Gastrocnemius medialis (tissue), 4 donors: ENCODE measurements around the gene ATP6V0D1. TPM values are rescaled to one million over a fixed set of nuclear protein-coding genes. Genes with fewer than 3 reads are reported as not detected.
A peak's percentile ranks its signal among the peaks of the same experiment; 100 is the strongest.

Source experiments
- ATAC-seq, 2 donors: fragments of 150-250 bp; one replicate each; pipeline ENCODE4 v1.9.1; 2016
- DNase-seq, 2 donors: peaks; one replicate each; pipeline ENCODE4 v3.0.0-alpha.2; 2019
- H3K27ac ChIP-seq, 4 donors: fragments of 200-600 bp; sonication (generic); 1 replicate in 1 of 4; 2 replicates in 3 of 4; pipeline ENCODE4 v1.5.1; 2016 to 2018; ENCODE audit warnings: mild to moderate bottlenecking in 2 of 4, moderate library complexity in 1 of 4
- H3K27me3 ChIP-seq, 3 donors: fragments of 200-600 bp; sonication (generic) in 2 of 3; 1 replicate in 1 of 3; 2 replicates in 2 of 3; pipeline versions ENCODE4 v1.5.1 to v1.6.0; 2016 to 2019; ENCODE audit warnings: mild to moderate bottlenecking in 1 of 3, moderate library complexity in 1 of 3
- H3K36me3 ChIP-seq, 2 donors: fragments of 200-600 bp; sonication (generic) in 1 of 2; one replicate each; pipeline ENCODE4 v1.5.1; 2017 to 2018
- H3K4me1 ChIP-seq, 2 donors: fragments of 200-600 bp; sonication (generic) in 1 of 2; one replicate each; pipeline ENCODE4 v1.5.1; 2016 to 2017; ENCODE audit warnings: mild to moderate bottlenecking in 2 of 2
- H3K4me3 ChIP-seq, 4 donors: fragments of 200-600 bp; sonication (generic) in 3 of 4; 1 replicate in 1 of 4; 2 replicates in 3 of 4; pipeline ENCODE4 v1.5.1; 2016 to 2019; ENCODE audit warnings: mild to moderate bottlenecking in 2 of 4
- H3K9me3 ChIP-seq, 3 donors: fragments of 200-600 bp; sonication (generic) in 2 of 3; 1 replicate in 1 of 3; 2 replicates in 2 of 3; pipeline ENCODE4 v1.5.1; 2016 to 2019
- CTCF ChIP-seq, 5 experiments: fragments of 450-650 bp in 3 of 5; fragments of 200-600 bp in 2 of 5; sonication (generic) in 2 of 5; IDR thresholded peaks in 4 of 5; conservative IDR thresholded peaks in 1 of 5; 1 replicate in 4 of 5; 2 replicates in 1 of 5; pipeline ENCODE4 v1.5.1; 2016 to 2019; ENCODE audit warnings: antibody characterized with exemption in 5 of 5, mild to moderate bottlenecking in 3 of 5, moderate library complexity in 3 of 5
- POLR2A ChIP-seq, 2 donors: fragments of 450-650 bp; IDR thresholded peaks; one replicate each; pipeline ENCODE4 v1.6.1; 2017; ENCODE audit warnings: antibody characterized with exemption in 2 of 2, mild to moderate bottlenecking in 2 of 2, moderate library complexity in 2 of 2
- in situ Hi-C, 4 donors: fragments of 200-750 bp; cut with MboI; loops; one replicate each; pipeline versions ENCODE4 v1.15.0 to v1.8.0; 2017; ENCODE audit warnings: low sequenced_read_pairs in 4 of 4
- intact Hi-C: fragments of 100-400 bp; cut with DNase I; formaldehyde crosslinking; loops from one replicate; pipeline ENCODE4 v1.15.1; 2023; ENCODE audit warnings: low total_unique reads
- total RNA-seq, 4 donors: library from RNA; depleted of rRNA; stranded (reverse); fragments of >200 nt; gene quantifications; one replicate each; pipeline versions ENCODE4 v1.1.0 to v1.2.3, GENCODE V29; 2016

Gene ATP6V0D1
- total RNA-seq, 4 donors from 2014 or later: 117 to 211 (median 157) TPM

- no peaks in the 10 kb centered on the region for H3K27me3 ChIP-seq
- H3K4me1 ChIP-seq: peaks cover 95 to 100% of the 10 kb centered on the region in 2 donors
- intact Hi-C loops: no loop called here
- H3K36me3 ChIP-seq: peaks cover 0 to 3% of the 10 kb centered on the region in 2 donors
- no peak for TF ChIP-seq POLR2A (IDR thresholded peaks at IDR 0.05)
- DNase-seq (no peak), ATAC-seq (no peak)
- in situ Hi-C loops: no loop called here
- H3K27ac ChIP-seq: no peak overlapping the region
- H3K4me3 ChIP-seq: no peak overlapping the region
- H3K9me3 ChIP-seq: no peaks in the 10 kb centered on the region
Observed at GRCh38 chr16:67446968-67447507, 33.9 kb downstream of the ATP6V0D1 start.

- H3K27me3 ChIP-seq: no peaks in the 10 kb centered on the region
- peak overlapping the region in 2 of 4 donors; percentile 2 to 19 for H3K27ac ChIP-seq
- H3K4me1 ChIP-seq: peaks cover 95 to 100% of the 10 kb centered on the region in 2 donors
- H3K9me3 ChIP-seq: no peaks in the 10 kb centered on the region
- no peak for DNase-seq
- intact Hi-C loops (loop anchor here (2.0 kb wide), 1 partner anchor 15 kb away; the partner anchor contains the start of gene HSD11B2), in situ Hi-C loops (no loop called here)
- peaks cover 0 to 3% of the 10 kb centered on the region in 2 donors for H3K36me3 ChIP-seq
- ATAC-seq: no peak
- TF ChIP-seq CTCF (IDR thresholded peaks at IDR 0.05 in 4 of 5, conservative IDR thresholded peaks at IDR 0.05 in 1 of 5) (no peak), POLR2A (IDR thresholded peaks at IDR 0.05) (no peak)
- H3K4me3 ChIP-seq: no peak overlapping the region
Observed at GRCh38 chr16:67445913-67446907, 34.7 kb downstream of the ATP6V0D1 start.

GRCh38 chr16:67445441-67445912 is 35.5 kb downstream of the ATP6V0D1 start:
- H3K36me3 ChIP-seq: peaks cover 0 to 3% of the 10 kb centered on the region in 2 donors
- ATAC-seq (peak in 1 of 2 donors; percentile 50), DNase-seq (peak in 1 of 2 donors; percentile 79)
- in situ Hi-C loops: no loop called here
- peak overlapping the region in 1 of 4 donors; percentile 2 for H3K27ac ChIP-seq
- no peaks in the 10 kb centered on the region for H3K27me3 ChIP-seq
- peaks cover 89 to 97% of the 10 kb centered on the region in 2 donors for H3K4me1 ChIP-seq
- no peaks in the 10 kb centered on the region for H3K9me3 ChIP-seq
- H3K4me3 ChIP-seq: no peak overlapping the region
- intact Hi-C loops: loop anchor here (2.0 kb wide), 1 partner anchor 15 kb away; the partner anchor contains the start of gene HSD11B2
- peak in 1 of 5 experiments; percentile 20 for TF ChIP-seq CTCF (IDR thresholded peaks at IDR 0.05 in 4 of 5, conservative IDR thresholded peaks at IDR 0.05 in 1 of 5)
- TF ChIP-seq POLR2A (IDR thresholded peaks at IDR 0.05): no peak

- DNase-seq (no peak), ATAC-seq (no peak)
- Histone ChIP-seq H3K27ac (peak overlapping the region in 1 of 4 donors; percentile 2), H3K4me1 (peaks cover 85 to 93% of the 10 kb centered on the region in 2 donors), H3K9me3 (no peaks in the 10 kb centered on the region), H3K27me3 (no peaks in the 10 kb centered on the region), H3K4me3 (no peak overlapping the region), H3K36me3 (peaks cover 0 to 3% of the 10 kb centered on the region in 2 donors)
- intact Hi-C loops: loop anchor here (2.0 kb wide), 1 partner anchor 14 kb away; the partner anchor contains the start of gene HSD11B2
- TF ChIP-seq POLR2A (IDR thresholded peaks at IDR 0.05) (no peak), CTCF (IDR thresholded peaks at IDR 0.05 in 4 of 5, conservative IDR thresholded peaks at IDR 0.05 in 1 of 5) (no peak)
- in situ Hi-C loops: no loop called here
Observed at GRCh38 chr16:67445126-67445426, 35.9 kb downstream of the ATP6V0D1 start.
